GM21619 (cell line): ENCODE results near the gene BCAS4.

ENCODE experiments used
- ATAC-seq: cut with Tn5 transposase; IDR thresholded peaks from one replicate; pipeline ENCODE4 v1.9.1; 2021; ENCODE audit not compliant: unreplicated experiment

BCAS4 gene

DNA sequence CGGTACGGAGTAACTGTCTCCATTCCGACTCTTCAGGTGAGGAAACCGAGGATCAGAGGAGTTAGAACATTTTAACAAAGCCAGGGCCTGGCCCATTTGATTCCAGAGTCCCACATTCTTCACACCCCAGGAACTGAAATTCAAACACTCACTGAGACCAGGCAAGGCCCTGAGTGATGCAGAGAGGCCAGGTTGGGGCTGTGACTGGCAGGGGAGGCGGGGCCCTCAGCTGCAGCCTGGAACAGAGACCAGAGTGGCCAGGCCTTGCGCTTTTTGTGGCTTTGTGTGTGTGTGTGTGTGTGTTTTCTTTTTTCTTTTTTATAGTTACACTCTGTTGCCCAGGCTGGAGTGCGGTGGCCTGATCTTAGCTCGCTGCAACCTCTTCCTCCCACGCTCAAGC is 57.2 kb downstream of the BCAS4 start:
- no peak for ATAC-seq

DNA sequence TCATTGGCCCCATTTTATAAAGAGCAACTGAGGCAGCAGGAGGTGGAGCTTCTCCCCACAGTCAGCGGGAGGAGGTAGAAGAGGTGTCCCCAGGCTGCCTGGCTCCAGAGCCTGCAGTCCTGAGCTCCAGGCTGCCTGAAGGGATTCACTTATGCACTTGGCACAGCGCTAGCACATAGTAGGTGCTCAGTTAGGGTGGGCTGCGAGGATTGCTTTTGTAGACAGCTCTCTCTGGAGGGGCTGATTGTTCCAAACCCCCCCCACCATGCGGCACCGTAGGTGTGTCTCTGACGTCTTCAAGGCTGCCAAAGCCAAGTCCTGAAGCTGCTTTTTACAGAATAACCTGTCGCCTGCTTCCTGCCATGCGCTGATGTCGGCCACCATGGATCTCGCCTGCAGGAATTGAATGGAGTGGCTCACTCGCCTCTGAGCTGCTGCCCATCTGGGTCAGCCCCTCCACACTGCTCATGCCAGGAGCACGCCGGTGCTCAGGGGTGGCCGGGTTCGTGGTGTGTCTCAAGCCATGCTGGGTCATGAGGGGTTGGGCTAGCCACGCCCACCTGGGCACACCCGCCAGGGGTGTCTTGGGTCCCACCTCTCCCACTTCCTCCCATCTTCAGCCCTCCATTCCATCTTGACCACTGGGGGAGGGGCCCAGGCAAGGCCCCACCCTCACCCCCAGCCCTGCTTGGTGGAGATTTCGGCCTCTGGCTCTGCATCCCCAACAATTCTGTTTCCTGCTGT is 59.8 kb downstream of the BCAS4 start:
- ATAC-seq = no peak

DNA sequence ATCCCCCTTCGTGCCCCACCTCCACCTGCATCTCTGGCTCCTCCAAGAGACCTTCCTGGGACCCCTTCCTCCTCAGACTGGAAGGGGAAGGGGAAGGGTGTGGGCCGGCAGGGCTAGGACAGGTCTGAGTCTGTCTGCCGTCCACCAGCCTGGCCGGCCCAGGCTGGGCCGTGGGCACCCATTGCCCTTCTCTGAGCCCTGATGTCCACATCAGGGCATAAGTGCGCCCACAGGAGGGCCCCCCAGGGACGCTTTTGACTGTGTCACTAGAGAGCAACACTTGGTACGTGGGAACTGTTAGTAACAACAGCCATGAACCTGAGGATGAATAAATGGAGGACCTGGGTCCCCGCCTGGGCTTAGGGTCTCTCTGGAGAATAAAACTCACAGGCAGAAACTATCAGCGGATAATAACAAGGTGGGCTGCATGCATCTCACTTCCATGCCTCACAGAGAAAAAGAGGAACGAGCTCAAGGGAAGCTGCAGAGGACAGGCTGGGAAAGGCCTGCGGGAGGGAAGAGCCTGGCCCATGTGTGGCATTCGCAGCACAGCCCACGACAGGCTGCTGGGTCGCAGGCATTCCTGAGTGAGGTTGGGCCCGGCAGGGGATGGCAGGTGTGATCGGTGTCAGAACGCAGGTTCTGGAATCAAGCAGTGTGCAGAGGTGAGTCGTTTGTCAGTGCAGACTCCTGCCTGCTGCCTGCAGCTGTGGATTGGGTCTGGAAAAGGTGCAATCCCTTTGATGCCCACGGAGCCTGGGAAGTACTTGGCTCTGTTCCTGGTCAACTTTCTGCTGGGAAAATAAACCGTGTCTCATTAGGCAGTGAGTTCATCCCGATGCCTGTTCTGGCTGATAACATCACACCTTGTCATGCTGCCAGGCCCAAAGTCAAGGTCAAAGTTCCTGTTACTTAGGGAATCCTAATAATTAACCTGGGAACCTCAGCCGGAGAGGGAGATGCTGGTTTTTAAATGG is 60.9 kb downstream of the BCAS4 start:
- ATAC-seq = no peak

GRCh38 chr20:50856475-50857041 is 61.7 kb downstream of the BCAS4 start:
- ATAC-seq = no peak

GRCh38 chr20:50857348-50857747 is 62.5 kb downstream of the BCAS4 start:
- ATAC-seq = no peak

GRCh38 chr20:50858525-50858924 is 63.7 kb downstream of the BCAS4 start:
- no peak for ATAC-seq

GRCh38 chr20:50859161-50859560 is 64.3 kb downstream of the BCAS4 start:
- no peak for ATAC-seq

DNA sequence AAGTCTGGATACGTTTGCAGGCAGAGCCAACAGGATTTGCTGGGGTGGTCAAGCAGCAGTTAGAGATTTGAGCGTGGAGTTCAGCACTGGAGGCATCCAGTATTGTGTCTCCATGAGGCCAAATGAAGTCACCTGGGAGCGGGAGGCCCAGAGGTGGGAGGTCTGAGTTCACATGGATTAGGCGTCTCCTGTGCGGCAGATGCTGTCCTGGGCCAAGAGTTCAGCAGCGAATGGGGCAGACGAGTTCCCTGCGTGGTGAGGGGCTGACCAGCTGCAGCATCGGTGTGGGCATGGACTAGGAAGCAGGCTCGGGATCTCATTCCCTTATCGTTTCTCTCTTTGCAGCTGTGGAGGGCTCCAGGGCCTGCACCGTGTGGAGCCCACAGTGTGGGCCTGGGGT is 66.2 kb downstream of the BCAS4 start:
- no peak for ATAC-seq

- ATAC-seq = no peak
Observed at GRCh38 chr20:50862546-50862945, 67.7 kb downstream of the BCAS4 start.

- no peak for ATAC-seq
Observed at GRCh38 chr20:50865114-50865513, 70.3 kb downstream of the BCAS4 start.

DNA sequence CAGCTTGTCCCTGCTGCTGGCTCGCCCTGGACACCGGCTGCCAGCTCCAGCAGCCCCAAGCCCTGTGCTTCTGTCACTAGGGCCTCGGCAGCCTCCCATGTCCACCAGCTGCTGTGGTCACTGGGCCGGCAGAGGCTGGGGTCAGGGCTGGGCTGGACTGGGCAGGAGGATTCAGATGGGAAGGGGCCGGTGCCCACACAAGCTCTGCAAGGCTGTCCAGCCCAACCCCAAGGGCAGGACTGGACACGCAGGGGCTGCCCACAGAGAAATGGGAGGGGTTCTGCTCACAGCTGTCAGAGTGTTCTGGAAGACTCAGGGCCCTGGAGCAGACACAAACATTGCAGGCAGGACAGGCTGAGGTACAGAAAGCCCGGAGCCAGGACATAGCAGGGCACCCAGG is 70.7 kb downstream of the BCAS4 start:
- no peak for ATAC-seq

DNA sequence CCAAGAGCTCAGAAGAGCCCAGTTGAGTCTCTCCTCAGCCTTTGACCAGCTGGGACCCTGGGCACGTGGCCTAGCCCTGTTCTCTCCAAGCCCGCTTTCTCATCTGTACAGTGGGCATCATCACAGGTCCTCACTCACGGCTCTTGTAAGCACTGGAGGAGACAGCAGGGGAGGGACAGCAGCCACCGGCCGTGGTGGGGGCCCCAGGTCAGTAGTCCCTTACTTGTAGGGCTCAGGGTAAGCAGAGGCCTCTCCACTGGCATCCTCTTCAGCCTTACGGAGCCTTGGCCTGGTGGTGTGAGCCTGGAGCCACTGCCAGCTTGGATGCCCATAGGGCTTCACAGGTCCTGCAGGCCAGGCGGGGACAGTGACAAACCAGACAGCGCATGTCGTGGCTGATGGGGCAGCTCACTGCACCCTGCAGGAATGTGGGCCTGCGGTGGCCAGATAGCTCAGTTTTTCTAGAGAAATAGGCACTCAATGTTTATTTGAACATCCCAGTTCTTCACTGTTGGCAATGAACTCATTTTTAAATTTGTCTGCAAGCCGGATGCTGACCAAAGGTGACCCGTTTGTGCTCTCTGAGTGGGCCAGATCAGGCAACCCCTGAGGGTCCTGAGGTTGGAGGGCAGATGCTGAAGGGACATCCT is 71.3 kb downstream of the BCAS4 start:
- no peak for ATAC-seq

GRCh38 chr20:50866831-50867230 is 72.0 kb downstream of the BCAS4 start:
- no peak for ATAC-seq

DNA sequence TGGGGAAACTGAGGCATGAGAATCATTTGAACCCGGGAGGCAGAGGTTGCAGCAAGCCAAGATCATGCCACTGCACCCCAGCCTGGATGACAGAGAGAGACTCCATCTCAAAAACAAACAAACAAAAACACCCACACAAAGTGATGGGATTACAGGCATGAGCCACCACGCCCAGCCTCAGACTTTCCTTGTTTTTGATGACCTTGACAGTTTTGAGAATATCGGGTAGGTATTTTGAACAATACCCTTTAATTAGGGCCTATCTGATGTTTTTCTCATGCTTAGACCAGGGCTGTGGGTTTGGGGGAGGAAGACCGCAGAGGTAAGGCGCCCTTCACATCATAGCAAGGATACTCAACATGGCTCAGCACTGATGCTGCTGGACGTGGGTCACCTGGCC is 72.9 kb downstream of the BCAS4 start:
- no peak for ATAC-seq

- ATAC-seq = no peak
Observed at GRCh38 chr20:50868509-50869495, 73.9 kb downstream of the BCAS4 start.

- no peak for ATAC-seq
Observed at GRCh38 chr20:50870561-50871161, 75.8 kb downstream of the BCAS4 start.

DNA sequence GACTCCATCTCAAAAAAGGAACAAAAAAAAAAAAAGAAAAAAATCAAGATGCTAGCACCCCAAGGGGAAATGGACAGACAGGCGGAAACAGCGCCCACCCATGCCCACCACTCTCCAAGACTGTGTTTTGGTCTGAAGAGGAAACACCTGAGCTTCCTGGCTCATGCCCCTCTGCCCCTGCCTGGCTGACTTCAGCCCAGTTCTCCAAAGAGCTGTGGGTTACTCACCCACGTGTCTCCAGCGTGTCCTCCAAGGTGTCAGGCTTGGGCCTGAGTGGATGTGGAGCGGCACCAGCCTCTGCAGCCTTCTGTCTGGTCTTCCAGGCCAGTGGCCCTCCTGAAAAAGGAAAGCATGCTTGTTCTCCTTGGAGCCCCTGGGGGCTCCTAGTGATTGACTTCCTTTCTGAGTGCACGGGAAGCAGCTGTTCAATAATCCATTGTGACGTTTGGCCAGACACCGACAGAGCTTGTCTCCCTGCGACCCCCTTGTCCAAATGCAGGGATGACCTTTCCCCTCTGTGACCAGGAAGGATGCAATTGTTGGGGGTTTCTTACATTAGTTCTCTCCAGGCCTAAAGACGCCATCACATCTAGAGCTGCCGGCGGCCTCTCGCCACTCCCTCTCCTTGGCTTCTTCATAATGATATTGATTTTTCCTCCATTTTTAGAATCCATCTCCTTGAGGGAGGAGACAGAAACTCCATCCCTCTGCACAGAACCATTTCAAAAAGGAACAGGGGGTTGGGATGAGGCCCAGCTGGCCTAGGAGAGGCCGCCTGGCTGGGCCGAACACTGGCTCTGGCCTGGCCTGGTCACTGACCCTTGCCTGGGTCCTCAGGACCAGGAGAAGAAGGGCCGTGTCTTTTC is 77.9 kb downstream of the BCAS4 start:
- ATAC-seq = no peak

DNA sequence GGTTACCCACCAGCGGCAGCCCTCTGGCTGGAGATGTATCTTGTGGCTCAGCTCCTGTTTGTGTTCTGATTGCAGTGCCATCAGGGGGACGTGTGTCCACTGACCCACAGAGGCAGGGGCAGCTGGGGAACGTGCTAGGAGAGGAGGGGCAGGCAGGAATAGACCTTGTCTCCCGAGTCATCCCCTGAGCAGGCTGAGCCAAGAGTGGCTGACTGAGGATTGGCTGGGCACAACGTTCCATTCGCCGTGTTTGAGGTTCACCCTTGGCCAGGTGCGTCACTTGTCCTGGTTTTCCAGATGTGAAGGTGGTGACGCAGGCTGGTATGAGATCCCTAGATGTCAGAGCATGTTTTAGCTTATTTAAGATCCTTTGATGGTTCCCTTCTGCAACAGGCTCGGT is 78.7 kb downstream of the BCAS4 start:
- no peak for ATAC-seq
